ENCODE data around the gene NUMA1. TPM values are rescaled to one million over a fixed set of nuclear protein-coding genes. Genes with fewer than 3 reads are reported as not detected.

Gene NUMA1
- total RNA-seq, 1 experiment from 2014 or later: 267 TPM

- Histone ChIP-seq H2AFZ (no peak overlapping the region), H3K27me3 (ENCODE audit: insufficient read depth, low read depth) (no peaks in the 10 kb centered on the region), H3F3A (ENCODE audit: insufficient read depth, low read depth) (no peaks in the 10 kb centered on the region; the same call in 1 of the 2 replicates), H3K9me3 (ENCODE audit: insufficient read depth, low read depth) (no peaks in the 10 kb centered on the region), H3K36me3 (ENCODE audit: low read depth) (no peaks in the 10 kb centered on the region), H3K79me2 (ENCODE audit: low read depth) (no peaks in the 10 kb centered on the region), H3K27ac (no peak overlapping the region), H3K4me2 (no peak overlapping the region), H3K4me3 (no peak overlapping the region), H4K20me1 (ENCODE audit: insufficient read depth) (no peaks in the 10 kb centered on the region), H3K9me2 (ENCODE audit: insufficient read depth) (no peaks in the 10 kb centered on the region), H3K4me1 (replicated peaks; ENCODE audit: insufficient read depth) (no peaks in the 10 kb centered on the region)
- TF ChIP-seq, protein P1, sequence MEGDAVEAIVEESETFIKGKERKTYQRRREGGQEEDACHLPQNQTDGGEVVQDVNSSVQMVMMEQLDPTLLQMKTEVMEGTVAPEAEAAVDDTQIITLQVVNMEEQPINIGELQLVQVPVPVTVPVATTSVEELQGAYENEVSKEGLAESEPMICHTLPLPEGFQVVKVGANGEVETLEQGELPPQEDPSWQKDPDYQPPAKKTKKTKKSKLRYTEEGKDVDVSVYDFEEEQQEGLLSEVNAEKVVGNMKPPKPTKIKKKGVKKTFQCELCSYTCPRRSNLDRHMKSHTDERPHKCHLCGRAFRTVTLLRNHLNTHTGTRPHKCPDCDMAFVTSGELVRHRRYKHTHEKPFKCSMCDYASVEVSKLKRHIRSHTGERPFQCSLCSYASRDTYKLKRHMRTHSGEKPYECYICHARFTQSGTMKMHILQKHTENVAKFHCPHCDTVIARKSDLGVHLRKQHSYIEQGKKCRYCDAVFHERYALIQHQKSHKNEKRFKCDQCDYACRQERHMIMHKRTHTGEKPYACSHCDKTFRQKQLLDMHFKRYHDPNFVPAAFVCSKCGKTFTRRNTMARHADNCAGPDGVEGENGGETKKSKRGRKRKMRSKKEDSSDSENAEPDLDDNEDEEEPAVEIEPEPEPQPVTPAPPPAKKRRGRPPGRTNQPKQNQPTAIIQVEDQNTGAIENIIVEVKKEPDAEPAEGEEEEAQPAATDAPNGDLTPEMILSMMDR (conservative IDR thresholded peaks at IDR 0.05): no peak
- no peak for TF ChIP-seq EZH2 (IDR thresholded peaks at IDR 0.05; ENCODE audit: low read depth)
- POLR2A ChIA-PET (ENCODE audit: unreplicated experiment): no interaction called here
- DNase-seq: no peak
- intact Hi-C loops (cut with micrococcal nuclease; ENCODE audit: unreplicated experiment): no loop called here
- BruUV-seq (replicated peaks): no TSS peak
- CTCF ChIA-PET: no interaction called here
Observed at GRCh38 chr11:71996517-71996916, 83.8 kb downstream of the NUMA1 start.

GRCh38 chr11:71995726-71996291 lies 84.5 kb downstream of the NUMA1 start:
- H3K4me1 ChIP-seq (replicated peaks; ENCODE audit: insufficient read depth): no peaks in the 10 kb centered on the region
- H3K9me3 ChIP-seq (ENCODE audit: insufficient read depth, low read depth): no peaks in the 10 kb centered on the region
- H2AFZ ChIP-seq: no peak overlapping the region
- POLR2A ChIA-PET (ENCODE audit: unreplicated experiment): no interaction called here
- H4K20me1 ChIP-seq (ENCODE audit: insufficient read depth): no peaks in the 10 kb centered on the region
- DNase-seq: no peak
- H3K4me3 ChIP-seq: no peak overlapping the region
- H3K27ac ChIP-seq: no peak overlapping the region
- BruUV-seq (replicated peaks): no TSS peak
- no peaks in the 10 kb centered on the region for H3K27me3 ChIP-seq (ENCODE audit: insufficient read depth, low read depth)
- H3F3A ChIP-seq (ENCODE audit: insufficient read depth, low read depth): no peaks in the 10 kb centered on the region; the same call in 1 of the 2 replicates
- H3K9me2 ChIP-seq (ENCODE audit: insufficient read depth): no peaks in the 10 kb centered on the region
- H3K36me3 ChIP-seq (ENCODE audit: low read depth): peaks cover under 1% of the 10 kb centered on the region
- no peak for TF ChIP-seq EZH2 (IDR thresholded peaks at IDR 0.05; ENCODE audit: low read depth)
- TF ChIP-seq, protein P1 (conservative IDR thresholded peaks at IDR 0.05): no peak
- H3K79me2 ChIP-seq (ENCODE audit: low read depth): no peaks in the 10 kb centered on the region
- no peak overlapping the region for H3K4me2 ChIP-seq
- CTCF ChIA-PET: no interaction called here
- intact Hi-C loops (cut with micrococcal nuclease; ENCODE audit: unreplicated experiment): no loop called here

DNA sequence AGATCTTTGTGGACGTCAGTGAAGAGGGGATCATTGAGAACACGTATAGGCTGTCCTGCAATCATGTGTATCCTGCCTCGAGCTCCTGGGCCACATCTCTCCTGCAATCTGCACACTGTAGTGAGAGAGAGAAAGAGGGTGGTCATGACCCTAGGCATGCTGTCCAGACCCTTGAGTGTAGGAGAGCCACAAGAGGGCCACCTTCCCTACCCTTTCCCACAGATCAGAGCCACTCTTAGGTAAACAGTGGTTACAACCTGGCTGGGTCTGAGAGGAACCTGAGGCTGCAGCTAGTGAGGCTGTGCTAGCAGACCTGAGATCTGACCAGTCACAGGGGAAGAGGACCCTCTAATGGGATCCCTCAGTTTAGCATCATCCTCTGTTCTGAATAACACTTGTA lies 85.6 kb downstream of the NUMA1 start:
- no peaks in the 10 kb centered on the region for H3K9me2 ChIP-seq (ENCODE audit: insufficient read depth)
- no peaks in the 10 kb centered on the region for H3K9me3 ChIP-seq (ENCODE audit: insufficient read depth, low read depth)
- intact Hi-C loops (cut with micrococcal nuclease; ENCODE audit: unreplicated experiment): no loop called here
- no peaks in the 10 kb centered on the region for H4K20me1 ChIP-seq (ENCODE audit: insufficient read depth)
- TF ChIP-seq, protein P1 (conservative IDR thresholded peaks at IDR 0.05): no peak
- no peak for TF ChIP-seq EZH2 (IDR thresholded peaks at IDR 0.05; ENCODE audit: low read depth)
- H3K36me3 ChIP-seq (ENCODE audit: low read depth): peaks cover 5% of the 10 kb centered on the region
- no peaks in the 10 kb centered on the region; the same call in 1 of the 2 replicates for H3F3A ChIP-seq (ENCODE audit: insufficient read depth, low read depth)
- H2AFZ ChIP-seq: no peak overlapping the region
- no TSS peak for BruUV-seq (replicated peaks)
- H3K4me1 ChIP-seq (replicated peaks; ENCODE audit: insufficient read depth): no peaks in the 10 kb centered on the region
- no peak overlapping the region for H3K4me2 ChIP-seq
- no peaks in the 10 kb centered on the region for H3K27me3 ChIP-seq (ENCODE audit: insufficient read depth, low read depth)
- no peak for DNase-seq
- no peak overlapping the region for H3K27ac ChIP-seq
- POLR2A ChIA-PET (ENCODE audit: unreplicated experiment): no interaction called here
- H3K79me2 ChIP-seq (ENCODE audit: low read depth): no peaks in the 10 kb centered on the region
- no peak overlapping the region for H3K4me3 ChIP-seq
- CTCF ChIA-PET: interaction anchor here (0.5 kb wide), 1 partner anchor 1603 kb away, joined by 4 read pairs; no protein-coding TSS in a partner anchor

Measured in PC-9 (cell line).